Measurements from ENCODE around the gene HIGD2A.

Gene HIGD2A

GRCh38 chr5:176388444-176389134 lies at the start of gene HIGD2A, which contains the start of gene NOP16:
Gene HIGD2A (plus strand): TSS chr5:176388751. CDS start chr5:176388820, 69 bp downstream.
Gene NOP16 (minus strand): TSS chr5:176388598. CDS start chr5:176388539, 59 bp downstream.
- FAIRE-seq = peak; percentile 93

GRCh38 chr5:176339304-176339703 lies 49.2 kb upstream of the HIGD2A start:
- FAIRE-seq = no peak

- FAIRE-seq = no peak
These were observed 47.0 kb upstream of the HIGD2A start for GRCh38 chr5:176341325-176342157.

- FAIRE-seq = no peak
These were observed 46.4 kb upstream of the HIGD2A start for GRCh38 chr5:176342158-176342483.

- FAIRE-seq = no peak
These were observed 45.6 kb upstream of the HIGD2A start for GRCh38 chr5:176342766-176343458.

- FAIRE-seq = no peak
These were observed 38.1 kb upstream of the HIGD2A start for GRCh38 chr5:176350416-176350815.

- FAIRE-seq = no peak
These were observed 36.3 kb upstream of the HIGD2A start for GRCh38 chr5:176352116-176352878.

- FAIRE-seq = no peak
These were observed 35.0 kb upstream of the HIGD2A start for GRCh38 chr5:176353533-176353932.

- FAIRE-seq = no peak
These were observed 33.0 kb upstream of the HIGD2A start for GRCh38 chr5:176355400-176356178.

- no peak for FAIRE-seq
These were observed 32.4 kb upstream of the HIGD2A start for GRCh38 chr5:176356179-176356566.

- FAIRE-seq = no peak
These were observed 28.9 kb upstream of the HIGD2A start for GRCh38 chr5:176359658-176360057.

- no peak for FAIRE-seq
These were observed 27.6 kb upstream of the HIGD2A start for GRCh38 chr5:176360894-176361436.

- FAIRE-seq = no peak
These were observed 26.9 kb upstream of the HIGD2A start, which contains the start of gene KIAA1191 for GRCh38 chr5:176361437-176362232. Gene KIAA1191 (minus strand): TSS chr5:176361764. CDS start chr5:176359508, 2,256 bp downstream.

GRCh38 chr5:176362233-176362490 lies 26.4 kb upstream of the HIGD2A start:
- FAIRE-seq = no peak

- FAIRE-seq = no peak
These were observed 23.7 kb upstream of the HIGD2A start for GRCh38 chr5:176364765-176365350.

GRCh38 chr5:176365351-176366231 lies 23.0 kb upstream of the HIGD2A start, which contains the start of gene ARL10:
Gene ARL10 (plus strand): TSS chr5:176365487. CDS start chr5:176365564, 77 bp downstream.
- no peak for FAIRE-seq

- no peak for FAIRE-seq
These were observed 22.2 kb upstream of the HIGD2A start for GRCh38 chr5:176366232-176366894.

GRCh38 chr5:176368726-176369125 lies 19.8 kb upstream of the HIGD2A start:
- no peak for FAIRE-seq

All from A204.1 (cell line).